ENCODE measurements around the gene SLC39A6. TPM values are rescaled to one million over a fixed set of nuclear protein-coding genes. Genes with fewer than 3 reads are reported as not detected.
A peak's percentile ranks its signal among the peaks of the same experiment; 100 is the strongest.
"Not testable (repeated sequence)": the region's sequence is repeated elsewhere in the genome, so short reads cannot be mapped to it uniquely, and the experiment has no call there.

The SLC39A6 gene, protein sequence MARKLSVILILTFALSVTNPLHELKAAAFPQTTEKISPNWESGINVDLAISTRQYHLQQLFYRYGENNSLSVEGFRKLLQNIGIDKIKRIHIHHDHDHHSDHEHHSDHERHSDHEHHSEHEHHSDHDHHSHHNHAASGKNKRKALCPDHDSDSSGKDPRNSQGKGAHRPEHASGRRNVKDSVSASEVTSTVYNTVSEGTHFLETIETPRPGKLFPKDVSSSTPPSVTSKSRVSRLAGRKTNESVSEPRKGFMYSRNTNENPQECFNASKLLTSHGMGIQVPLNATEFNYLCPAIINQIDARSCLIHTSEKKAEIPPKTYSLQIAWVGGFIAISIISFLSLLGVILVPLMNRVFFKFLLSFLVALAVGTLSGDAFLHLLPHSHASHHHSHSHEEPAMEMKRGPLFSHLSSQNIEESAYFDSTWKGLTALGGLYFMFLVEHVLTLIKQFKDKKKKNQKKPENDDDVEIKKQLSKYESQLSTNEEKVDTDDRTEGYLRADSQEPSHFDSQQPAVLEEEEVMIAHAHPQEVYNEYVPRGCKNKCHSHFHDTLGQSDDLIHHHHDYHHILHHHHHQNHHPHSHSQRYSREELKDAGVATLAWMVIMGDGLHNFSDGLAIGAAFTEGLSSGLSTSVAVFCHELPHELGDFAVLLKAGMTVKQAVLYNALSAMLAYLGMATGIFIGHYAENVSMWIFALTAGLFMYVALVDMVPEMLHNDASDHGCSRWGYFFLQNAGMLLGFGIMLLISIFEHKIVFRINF
- total RNA-seq = 13.4 TPM
- long read RNA-seq, transcript SLC39A6-201 (10 exons, 3,543 nt) = major isoform, 12 of 26 reads
- long read RNA-seq, partial matches to known transcripts = 10 of 26 reads
- long read RNA-seq, other reads (novel, unspliced or antisense) = 1 of 26 reads

DNA sequence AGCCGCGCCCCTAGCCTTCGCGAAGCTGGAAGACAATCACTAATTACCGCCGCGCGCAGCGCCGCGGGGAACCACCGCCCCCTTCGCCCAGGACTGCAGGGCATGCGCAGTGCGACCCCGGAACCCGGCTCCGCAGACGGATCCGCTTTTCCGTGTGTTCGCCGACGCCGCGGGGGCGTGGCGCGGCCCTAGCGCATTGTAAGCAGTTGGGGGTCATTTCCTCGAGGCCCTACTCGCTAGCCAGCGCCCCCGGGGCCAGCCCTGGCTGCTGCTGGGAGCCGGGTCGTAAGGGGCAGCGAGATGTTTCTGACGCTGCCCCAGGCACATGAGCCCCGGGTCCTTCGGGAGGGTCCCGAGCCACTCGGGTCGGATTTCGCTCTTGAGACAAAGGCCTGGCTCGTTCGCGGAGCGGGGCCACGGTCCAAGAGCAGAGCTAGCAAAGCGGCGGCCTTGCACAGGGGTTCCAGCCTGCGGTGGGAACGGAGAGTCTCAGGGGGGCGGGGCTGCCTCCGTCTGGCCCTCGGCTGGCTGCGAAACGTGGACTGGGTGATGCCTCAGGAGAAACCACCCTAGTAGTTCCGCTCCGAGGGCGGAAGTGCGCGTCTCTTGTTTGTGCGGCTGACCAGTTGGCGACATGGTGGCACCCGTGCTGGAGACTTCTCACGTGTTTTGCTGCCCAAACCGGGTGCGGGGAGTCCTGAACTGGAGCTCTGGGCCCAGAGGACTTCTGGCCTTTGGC, at the start of gene SLC39A6, which contains the start of gene ELP2:
TSS of gene SLC39A6 (minus strand) at position 41 of the 739 bp plus-strand sequence. CDS start 2,333 bp downstream, outside the sequence.
TSS of gene ELP2 (plus strand) at position 600 of the 739 bp plus-strand sequence. CDS start at position 635, 35 bp downstream.
- DNase-seq (peak; percentile 98), ATAC-seq (peak; percentile 98)
- intact Hi-C loops (cut with micrococcal nuclease) = no loop called here

DNA sequence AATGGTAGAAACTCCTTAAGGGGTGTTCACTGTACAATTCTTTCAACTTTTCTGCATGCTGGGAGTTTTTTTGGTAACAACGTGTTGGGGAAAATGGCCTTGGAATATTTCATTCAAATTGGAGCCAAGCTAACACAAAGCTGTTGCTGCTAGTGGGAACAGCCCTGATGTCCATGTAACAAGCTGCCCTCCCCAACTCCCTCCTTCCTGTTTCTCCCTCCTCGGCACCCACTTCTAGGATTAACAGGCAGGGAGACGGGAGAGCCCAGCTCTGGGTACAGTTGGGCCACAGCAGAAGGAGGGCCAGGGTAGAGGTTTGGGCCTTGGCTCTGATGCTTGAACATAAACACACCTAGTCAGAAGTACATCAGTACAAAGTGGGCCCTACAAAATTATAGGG, 48.8 kb upstream of the SLC39A6 start:
- DNase-seq = no peak
- intact Hi-C loops (cut with micrococcal nuclease) = no loop called here
- ATAC-seq = no peak

- intact Hi-C loops (cut with micrococcal nuclease) = no loop called here
- ATAC-seq (no peak), DNase-seq (no peak)
These were observed 47.6 kb upstream of the SLC39A6 start for GRCh38 chr18:36176711-36177110.

- intact Hi-C loops (cut with micrococcal nuclease) = no loop called here
- ATAC-seq = no peak
These were observed 47.0 kb upstream of the SLC39A6 start for GRCh38 chr18:36176177-36176584.

DNA sequence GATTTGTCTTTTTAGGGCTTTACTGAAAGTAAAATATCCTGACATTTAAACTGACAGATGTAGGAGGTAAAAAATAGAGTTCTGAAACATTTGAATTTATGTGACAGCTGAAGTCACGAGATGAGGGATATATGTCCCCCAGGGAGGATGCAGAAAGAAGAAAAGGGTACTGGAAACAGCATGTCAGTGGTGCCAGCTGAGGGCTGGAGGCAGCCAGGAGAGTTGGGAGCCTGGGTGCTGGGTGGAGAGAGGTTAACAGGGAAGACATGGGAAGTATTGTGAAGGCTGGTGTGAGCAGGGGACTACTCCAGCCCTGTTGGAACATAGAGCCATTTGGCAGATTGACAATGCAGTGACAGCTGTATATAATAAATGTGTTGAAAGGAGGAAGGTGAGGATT, 46.3 kb upstream of the SLC39A6 start:
- intact Hi-C loops (cut with micrococcal nuclease) = no loop called here
- ATAC-seq (no peak), DNase-seq (no peak)

More at GRCh38 chr18:36176177-36176584, 47.0 kb upstream of the SLC39A6 start:
- DNase-seq = no peak

DNA sequence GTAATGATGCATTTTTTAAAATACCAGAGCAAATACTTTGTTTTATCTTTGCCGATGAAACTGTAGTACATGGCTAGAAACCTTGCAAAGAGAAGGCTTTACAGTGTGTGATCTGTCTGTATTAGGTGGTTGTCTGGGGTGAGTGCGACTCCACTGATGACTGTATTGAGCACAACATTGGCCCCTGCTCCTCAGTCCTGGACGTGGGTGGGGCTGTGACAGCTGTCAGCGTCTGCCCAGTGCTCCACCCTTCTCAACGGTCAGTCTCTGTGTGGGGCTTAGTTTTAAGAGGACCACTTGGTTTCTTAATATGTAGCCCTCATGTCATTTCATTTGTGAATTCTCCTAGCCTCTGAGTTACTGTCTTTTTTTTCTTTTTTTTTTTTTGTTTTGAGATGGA, 40.8 kb upstream of the SLC39A6 start:
- DNase-seq (no peak), ATAC-seq (no peak)
- intact Hi-C loops (cut with micrococcal nuclease) = no loop called here

DNA sequence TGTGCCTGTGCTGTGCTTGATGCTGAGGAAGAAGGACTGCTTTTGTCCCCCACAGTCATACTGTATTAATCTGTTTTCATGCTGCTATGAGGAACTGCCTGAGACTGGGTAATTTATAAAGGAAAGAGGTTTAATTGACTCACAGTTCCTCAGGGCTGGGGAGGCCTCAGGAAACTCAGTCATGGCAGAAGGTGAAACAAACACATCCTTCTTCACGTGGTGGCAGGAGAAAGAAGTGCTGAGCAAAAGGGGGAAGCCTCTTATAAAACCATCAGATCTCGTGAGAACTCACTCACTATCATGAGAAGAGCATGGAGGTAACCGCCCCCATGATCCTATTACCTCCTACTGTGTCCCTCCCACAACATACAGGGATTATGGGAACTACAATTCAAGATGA, 39.2 kb upstream of the SLC39A6 start:
- ATAC-seq; intact Hi-C loops (cut with micrococcal nuclease); DNase-seq: not testable (repeated sequence)

- ATAC-seq (no peak), DNase-seq (no peak)
- intact Hi-C loops (cut with micrococcal nuclease) = no loop called here
These were observed 38.6 kb upstream of the SLC39A6 start for GRCh38 chr18:36167692-36168218.

DNA sequence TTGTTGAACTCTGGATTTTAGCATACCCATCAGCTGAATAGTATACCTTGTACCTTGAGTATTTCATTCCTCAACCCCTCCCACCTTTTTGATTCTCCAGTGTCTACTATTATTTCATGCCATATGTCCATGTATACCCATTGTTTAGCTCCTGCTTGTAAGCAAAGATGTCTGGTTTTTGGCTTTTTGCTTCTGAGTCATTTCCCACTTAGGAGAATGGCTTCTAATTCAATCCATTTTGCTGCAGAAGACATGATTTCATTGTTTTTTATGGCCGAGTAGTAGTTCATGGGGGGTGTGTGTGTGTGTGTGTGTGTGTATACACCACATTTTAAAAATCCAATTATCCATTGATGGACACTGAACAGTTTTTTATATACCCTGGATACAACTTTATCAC, 33.8 kb upstream of the SLC39A6 start:
- DNase-seq (no peak), ATAC-seq (no peak)
- intact Hi-C loops (cut with micrococcal nuclease) = no loop called here

- ATAC-seq (no peak), DNase-seq (no peak)
- intact Hi-C loops (cut with micrococcal nuclease) = no loop called here
These were observed 31.8 kb upstream of the SLC39A6 start for GRCh38 chr18:36160959-36161371.

DNA sequence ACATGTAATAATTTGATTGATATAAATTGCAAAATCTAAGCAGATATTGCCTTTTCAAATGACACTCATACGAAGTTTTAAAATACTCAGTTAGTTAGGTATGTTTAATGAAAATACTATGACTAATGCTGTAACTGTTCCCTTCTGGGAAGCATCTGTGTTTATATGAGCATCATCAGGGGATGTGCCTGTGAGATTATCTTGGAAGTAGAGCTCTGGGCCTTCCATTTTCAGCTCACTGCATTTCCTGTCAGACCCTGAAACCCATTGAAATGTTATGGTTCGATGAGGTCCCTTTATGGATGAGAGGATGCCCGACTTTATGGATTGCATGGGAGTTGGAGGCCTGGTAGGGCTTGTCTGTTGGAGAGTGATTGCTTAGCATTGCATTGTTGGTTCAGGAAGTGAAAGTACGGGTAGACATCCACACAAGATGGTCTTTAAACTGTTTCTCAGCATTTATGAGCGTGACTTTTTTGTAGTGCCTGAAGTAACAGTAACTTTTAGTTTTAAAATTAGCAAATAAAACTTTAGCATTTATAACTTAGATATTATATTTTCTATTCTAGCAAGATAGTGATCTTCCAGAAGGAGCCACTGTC, 29.2 kb upstream of the SLC39A6 start:
- DNase-seq (no peak), ATAC-seq (no peak)
- intact Hi-C loops (cut with micrococcal nuclease) = no loop called here

DNA sequence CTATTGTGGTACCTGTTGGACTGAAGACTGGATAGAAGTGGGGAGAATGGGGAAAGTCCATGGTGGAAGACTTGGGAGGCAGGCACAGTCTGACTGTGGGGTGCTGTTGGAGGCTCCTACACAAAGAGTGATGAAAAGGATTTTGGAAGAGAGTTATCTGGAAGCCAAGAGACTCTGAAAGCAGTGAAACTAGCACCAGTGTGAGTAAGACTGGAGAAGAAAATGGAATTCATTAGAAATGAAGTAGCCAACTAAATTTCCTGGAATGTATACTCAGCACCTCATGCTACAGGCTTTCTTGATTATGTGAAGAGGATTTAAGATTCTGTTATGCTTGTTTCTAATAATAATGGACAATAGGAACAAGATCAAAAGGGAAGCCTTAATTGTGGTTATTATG, 28.3 kb upstream of the SLC39A6 start:
- no peak for DNase-seq
- ATAC-seq = no peak
- intact Hi-C loops (cut with micrococcal nuclease) = no loop called here

DNA sequence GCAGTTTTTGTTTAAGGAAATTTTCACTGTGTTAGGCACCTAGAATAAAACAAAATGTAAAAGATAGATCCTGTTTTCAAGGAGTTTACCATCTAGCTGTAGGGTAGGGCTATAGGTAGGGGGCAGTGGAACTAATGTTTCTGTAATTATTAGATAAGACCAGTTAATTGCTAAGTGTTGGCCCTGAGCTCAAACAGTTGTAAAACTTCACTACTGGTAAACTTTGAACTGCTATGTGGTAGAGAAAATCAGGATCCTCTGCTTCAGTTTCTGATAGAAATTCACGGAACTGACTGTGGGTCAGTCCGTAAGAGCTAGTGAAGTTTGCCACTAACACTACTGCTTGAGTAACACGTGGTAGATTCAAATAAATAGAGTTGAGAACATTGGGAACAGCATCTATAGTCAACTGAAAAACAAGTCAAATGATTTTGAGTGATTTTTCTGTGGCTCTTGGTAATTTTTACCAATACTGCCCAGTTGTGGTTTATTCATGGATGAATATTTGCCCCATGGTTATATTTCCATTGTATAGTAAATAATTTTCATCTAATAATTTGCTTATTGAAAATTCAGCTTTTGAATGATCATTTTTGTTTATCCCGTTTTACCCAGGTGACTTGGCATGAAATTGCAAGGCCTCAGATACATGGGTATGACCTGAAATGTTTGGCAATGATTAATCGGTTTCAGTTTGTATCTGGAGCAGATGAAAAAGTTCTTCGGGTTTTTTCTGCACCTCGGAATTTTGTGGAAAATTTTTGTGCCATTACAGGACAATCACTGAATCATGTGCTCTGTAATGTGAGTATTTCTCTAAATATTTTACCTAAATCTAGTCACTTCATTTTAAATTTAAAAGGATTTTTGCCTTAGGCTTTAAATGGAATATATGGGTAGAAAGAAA, 27.0 kb upstream of the SLC39A6 start:
- ATAC-seq = no peak
- no peak for DNase-seq
- intact Hi-C loops (cut with micrococcal nuclease) = no loop called here

DNA sequence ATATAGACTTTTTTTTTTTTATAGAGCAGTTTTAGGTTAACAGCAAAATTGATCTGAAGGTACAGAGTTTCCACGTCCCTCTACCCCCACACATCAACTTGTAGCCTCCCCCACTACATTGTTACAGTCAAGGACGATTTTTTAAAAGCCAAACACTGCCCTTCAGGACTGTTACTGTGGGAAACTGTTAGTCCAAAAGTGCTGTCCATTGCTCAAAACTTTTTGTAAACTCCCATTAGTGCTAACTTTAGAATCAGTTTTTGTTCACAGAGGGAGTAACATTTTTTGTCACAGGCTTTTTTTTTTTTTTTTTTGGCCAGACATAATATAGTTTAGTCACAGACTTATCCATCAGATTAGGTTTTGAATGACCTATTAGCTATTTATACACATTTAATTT, 24.6 kb upstream of the SLC39A6 start:
- ATAC-seq = no peak
- intact Hi-C loops (cut with micrococcal nuclease) = no loop called here
- no peak for DNase-seq

DNA sequence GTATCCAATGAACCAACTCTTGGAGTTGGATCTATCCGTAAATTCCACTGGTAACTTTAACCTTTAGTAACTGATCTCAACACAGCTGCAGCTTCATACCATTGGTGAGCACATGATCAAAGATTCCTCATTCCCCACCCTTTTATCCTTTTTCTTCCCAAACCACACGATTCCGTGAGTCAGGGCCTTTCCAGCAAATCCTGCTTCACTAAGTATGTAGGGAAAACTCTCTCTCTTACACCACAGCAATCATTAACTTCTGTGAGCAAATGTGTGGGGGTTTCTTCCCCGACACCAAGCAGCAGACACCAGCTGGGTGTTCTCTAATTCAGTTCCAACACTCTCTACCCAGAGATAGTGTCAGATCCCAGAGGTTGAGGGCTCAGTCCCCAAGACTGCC, 24.1 kb upstream of the SLC39A6 start:
- DNase-seq = no peak
- ATAC-seq = no peak
- intact Hi-C loops (cut with micrococcal nuclease) = no loop called here

DNA sequence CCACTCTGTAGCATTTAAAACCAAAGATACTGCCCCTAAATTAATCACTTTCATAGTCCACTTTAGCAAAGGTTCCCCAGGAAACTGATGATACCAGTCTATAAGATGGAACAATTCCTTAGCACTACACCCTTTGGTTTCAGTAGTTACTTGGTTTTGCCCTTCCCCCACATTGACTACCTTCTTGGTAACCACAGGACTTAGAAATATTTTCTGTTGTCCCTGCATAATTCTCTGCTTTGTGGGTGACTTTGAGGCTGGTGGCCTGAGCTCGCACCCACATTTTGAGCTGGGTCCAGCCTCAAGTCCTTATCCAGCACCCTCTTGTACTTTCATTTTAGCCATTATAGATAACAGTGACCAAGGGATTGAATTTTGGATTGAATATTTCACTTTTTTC, 23.6 kb upstream of the SLC39A6 start:
- DNase-seq = no peak
- no peak for ATAC-seq
- intact Hi-C loops (cut with micrococcal nuclease) = no loop called here

DNA sequence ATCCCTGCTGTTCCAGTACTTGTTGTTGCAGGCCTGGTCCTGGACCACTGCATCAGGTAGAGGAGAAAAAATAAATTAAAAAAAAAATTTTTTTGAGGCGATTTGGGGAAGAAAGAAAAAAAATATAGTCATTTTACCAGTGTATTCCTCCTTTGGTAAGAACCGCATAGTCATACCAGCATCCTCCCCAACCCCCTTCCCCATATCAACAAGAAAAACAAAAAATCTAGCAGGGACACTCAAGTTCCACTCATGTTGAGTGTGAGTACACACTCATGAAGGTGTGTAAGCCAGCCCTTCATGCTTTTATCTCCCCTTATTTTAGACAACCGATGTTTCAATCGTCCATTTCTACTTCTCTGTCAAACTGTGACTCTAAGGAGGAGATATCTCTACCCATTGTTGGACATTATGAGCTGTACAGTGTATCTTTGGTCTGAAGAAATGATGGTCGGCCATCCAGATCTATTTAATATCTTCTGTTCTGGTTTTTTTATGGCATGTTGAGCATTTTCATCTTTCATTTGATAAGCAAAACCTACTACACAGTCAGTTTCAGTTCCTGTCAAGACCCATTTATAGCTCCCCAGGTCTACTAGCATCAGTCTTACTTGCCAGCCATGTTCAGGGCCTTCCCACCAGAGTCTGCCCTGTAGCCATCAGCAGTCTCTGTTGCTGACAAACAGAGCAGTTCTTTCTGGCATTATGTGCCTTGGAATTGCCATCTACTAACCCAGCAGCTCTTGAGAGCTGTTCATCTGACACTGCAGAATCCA, 20.6 kb upstream of the SLC39A6 start:
- intact Hi-C loops (cut with micrococcal nuclease) = no loop called here
- DNase-seq (no peak), ATAC-seq (no peak)

All from left ventricle myocardium superior (tissue), 1 donor.